NK-92 (cell line): ENCODE data around the gene LENEP.

Source experiments
- DNase-seq: peaks from one replicate; lab custom pipeline; 2025; ENCODE audit not compliant: unreplicated experiment; lab: John Stamatoyannopoulos, UW

LENEP gene

DNA sequence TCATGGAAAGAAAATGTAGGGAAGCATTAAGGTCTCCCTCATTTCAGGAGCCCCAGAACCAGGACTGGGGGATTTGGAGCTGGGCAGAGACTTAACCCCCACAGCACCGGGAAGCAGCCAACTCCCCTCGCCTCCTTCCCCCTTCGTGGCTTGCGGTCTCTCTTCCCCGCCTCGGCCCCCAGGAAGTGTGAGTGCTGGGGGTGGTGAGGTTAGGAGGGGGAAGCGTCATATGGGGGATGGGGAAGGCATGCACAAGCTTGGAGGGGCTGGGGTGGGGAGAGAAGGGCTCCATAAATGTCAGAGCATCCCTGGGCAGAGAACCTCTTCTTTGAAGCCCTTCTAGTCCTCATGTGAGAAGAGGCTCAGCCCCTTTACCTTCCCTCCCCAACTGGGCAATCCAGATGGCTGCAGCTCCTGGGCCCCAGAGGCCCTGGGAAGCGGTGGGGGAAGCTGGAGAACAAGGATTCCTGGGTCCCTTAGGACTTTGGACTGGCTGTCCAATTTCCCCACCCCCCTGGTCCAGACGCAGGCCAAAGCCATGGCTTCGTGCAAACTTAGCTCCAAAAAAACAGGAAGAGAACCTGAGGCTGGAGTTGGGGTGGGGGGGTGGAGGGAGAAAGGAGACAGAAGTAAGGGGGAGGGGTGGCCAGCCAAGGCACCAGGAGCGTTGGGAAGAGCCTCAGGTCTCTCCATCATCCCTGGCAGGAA is 17.0 kb downstream of the LENEP start:
- no peak for DNase-seq

DNA sequence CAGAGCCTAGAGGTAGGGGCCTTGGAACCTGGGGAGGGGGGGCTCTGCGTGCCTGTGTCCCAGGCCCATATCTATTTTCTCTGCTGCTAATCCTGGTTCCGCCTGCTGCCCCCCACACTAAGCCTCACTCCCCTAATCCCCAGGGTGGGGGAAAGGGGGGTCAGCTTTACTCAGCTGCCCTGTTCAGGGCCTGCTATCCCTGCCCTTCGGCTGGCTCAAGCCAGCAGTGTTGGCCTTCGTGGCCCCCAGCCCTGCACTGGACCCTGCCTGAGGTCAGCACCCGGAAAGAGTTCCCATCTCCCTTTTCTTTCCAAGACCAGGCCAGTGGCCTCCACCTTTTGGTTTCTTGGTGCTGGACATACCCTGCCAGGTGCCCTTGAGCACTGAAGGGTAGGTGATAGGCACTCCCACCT is 17.6 kb downstream of the LENEP start:
- no peak for DNase-seq

DNA sequence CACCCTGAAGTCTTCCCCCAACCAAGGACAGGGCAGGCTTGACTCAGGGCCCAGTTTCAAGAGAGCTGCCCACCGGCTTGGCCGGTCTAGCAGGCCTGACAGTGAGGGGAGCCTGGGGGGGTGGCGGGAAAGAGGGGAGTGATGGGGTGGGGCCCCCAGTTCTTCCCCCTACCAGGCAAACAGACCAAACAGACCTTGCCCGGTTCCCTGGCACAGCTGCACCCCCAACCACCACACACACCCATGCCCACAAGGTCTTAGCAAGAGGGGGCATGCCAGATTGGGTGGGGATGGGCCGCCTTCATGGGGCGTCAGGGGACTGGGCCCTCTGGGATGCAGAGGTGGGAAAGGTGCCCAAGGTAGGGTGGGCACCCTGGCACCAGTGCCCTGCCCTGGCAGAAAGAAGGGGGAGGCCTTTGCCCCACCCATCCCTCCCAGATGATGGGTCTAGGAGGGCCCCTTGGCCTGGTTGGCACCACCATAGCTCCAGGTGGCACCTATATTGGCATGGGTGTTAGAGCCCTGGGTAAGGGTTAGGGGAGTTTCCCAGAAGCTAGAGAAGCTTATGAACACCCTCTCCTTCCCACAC is 18.1 kb downstream of the LENEP start:
- DNase-seq = no peak

DNA sequence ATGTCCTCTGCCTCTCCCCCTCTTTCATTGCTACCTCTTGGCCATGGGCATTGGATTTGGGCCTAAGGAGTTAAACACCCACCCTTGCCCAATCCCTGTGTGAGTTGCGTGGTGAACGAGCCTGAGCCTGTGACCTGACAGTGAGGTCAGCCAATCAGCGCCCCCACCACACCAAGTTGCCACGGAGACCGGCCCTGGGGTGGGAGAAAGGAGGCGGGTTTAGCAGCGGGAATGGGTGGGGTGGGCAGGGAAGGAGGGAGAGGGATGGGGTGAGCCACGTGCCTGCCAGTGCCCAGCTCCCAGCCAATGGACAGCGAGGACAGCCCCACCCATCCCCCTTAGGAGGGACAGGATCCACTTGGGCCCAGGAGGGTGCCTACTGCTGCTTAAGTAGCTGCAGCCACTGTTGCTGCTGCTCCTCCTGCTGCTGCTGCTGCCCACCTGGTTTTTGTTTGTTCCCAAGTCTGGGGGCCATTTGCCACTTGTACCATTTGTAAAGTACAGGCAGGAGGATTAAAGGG is 18.7 kb downstream of the LENEP start:
- DNase-seq = no peak

DNA sequence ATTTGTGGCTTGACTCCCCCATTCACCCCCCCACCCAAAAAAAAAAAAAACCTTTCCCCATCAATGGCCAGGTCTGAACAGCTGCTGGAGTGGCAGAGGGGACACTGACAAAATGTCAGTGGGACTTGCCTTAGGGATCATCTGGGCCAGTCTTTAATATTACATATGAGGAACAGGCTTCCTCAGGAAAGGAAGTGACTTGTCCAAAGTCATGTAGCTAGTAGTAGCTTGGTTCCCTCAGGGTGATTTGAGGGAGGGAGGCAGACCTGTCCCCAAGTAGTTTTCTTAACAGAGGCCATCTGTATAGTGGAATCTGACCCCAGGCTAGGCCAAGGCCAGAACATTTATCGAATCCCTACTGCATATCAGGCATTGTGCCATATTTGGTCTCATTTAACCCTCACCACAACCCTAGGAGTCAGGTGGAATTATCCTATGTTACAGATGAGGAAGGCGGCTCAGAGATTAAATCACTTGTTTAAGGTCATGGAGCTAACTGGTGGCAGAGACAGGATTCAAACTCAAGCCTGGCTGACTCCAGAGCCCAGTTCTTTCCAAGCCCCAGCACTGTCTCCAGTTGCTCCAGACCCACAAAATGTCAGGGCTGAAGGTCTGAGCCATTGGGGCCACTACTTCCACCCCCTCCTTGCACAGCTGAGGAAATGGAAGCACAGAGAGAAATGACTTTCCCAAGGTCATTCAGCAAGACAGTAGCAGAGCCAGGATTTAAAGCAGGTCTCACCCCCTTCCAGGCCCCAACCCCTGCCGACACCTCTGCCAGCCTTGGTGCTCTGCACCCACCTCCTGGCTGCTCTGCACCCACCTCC is 19.6 kb downstream of the LENEP start:
- DNase-seq = no peak

DNA sequence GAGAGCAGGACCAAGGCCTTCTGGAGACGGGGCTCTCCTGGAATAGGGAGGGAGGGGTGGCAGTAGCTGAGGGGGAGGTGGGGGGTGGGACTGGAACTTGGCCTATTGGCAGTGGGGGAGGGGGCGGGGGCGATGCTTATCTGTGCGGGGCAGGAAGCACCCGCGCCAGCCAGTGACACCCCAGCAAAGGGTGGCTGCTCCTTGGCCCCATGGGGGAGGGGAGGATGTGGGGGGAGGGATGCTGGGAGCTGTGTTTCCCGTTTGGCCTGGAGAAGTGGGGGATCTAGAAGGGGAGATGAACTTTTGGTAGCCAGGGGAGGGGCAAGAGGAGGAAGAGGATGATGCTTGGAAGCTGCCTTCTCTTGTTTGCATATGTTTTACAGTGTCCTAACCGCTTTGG is 20.2 kb downstream of the LENEP start:
- no peak for DNase-seq

DNA sequence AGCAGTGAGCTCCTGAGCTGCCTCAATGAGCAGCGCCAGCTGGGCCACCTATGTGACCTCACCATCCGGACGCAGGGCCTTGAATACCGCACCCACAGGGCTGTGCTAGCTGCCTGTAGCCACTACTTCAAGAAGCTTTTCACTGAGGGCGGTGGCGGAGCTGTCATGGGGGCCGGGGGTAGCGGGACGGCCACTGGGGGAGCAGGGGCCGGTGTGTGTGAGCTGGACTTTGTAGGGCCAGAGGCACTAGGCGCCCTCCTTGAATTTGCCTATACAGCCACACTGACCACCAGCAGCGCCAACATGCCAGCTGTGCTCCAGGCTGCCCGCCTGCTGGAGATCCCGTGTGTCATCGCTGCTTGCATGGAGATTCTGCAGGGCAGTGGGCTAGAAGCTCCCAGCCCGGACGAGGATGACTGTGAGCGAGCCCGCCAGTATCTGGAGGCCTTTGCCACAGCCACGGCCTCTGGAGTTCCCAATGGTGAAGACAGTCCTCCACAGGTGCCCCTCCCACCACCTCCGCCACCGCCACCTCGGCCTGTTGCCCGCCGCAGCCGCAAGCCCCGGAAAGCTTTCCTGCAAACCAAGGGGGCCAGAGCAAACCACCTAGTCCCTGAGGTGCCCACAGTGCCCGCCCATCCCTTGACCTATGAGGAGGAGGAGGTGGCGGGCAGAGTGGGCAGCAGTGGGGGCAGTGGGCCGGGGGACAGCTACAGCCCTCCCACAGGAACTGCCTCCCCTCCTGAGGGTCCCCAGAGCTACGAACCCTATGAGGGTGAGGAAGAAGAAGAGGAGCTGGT is 21.5 kb downstream of the LENEP start:
- no peak for DNase-seq

DNA sequence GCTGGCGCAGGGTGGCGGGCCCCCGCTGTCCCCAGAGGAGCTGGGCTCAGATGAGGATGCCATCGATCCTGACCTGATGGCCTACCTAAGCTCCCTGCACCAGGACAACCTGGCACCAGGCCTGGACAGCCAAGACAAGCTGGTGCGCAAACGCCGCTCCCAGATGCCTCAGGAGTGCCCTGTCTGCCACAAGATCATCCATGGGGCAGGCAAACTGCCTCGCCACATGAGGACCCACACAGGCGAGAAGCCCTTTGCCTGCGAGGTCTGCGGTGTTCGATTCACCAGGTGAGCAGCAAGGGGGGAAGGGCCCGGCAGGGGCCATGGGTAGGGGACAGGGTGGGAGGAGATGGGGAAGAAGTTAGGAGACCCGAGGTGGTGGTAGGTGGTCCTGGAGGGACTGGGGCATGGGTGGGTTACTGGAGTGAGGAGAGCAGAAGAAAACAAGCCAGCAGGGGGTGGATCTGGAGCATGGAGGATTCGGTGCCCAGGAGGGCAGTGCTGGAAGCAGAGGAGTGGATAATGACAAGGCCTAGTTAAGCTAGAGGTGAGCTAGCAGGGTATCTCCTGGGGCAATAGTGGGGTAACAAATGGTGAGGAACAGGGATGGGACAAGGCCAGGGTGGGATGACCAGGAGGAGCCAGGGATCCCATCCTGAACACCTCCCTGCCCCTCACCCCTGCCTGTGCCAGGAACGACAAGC is 22.3 kb downstream of the LENEP start:
- DNase-seq = no peak

DNA sequence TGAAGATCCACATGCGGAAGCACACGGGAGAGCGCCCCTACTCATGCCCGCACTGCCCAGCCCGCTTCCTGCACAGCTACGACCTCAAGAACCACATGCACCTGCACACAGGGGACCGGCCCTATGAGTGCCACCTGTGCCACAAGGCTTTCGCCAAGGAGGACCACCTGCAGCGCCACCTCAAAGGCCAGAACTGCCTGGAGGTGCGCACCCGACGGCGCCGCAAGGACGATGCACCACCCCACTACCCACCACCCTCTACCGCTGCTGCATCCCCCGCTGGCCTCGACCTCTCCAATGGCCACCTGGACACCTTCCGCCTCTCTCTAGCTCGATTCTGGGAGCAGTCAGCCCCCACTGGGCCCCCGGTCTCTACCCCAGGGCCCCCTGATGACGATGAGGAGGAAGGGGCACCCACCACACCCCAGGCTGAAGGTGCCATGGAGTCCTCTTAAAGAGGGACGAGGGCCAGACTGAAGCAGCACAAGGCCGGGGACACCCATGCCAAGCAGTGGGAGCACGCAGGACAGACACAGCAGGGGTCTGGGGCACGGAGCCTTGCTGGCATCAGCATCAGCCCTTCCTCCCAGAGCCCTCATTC is 22.9 kb downstream of the LENEP start:
- DNase-seq = no peak

DNA sequence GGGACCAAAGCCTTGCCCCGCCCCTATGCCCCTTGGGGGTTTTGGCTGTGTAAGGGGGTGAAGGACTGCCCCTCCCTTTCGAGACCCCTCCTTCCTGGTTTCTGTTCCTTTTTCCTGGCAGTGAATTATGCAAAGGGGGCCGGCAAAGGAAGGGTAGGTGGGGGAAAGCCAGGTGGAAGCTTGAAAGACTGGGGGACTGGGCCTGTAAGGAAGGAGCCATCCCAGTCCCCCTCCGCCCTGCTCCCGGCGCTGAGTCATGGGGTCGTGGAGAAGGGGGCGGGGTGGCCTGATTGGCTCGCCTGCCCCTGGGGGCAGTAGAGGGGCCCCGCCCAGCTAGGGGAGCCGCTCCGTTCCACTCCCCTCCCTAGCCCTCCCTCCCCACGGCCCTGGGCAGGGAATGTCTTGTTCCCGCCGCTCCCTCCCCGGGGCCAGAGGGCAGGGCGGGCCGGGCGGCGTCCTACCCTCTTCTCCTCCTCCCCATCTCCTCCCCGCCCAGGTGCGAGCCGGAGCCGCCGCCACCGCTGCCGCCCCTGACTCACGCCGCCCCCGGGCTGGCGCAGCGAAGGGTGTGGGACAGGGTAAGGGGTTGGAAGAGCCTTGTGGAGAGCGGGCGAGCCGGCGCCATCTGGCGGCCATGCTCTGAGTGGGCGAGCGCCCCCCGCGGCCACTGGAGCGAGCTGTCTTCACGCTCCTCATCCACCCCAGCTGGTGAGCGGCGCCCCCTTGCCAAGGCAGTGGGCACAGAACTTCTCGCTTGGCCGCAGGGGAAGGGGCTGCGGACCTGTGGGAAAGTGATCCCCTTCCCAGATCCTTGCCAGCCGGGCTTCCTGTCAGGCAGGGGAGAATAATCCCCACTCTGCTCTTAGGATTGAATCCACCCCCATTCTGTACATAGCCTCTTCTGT is 23.9 kb downstream of the LENEP start:
- no peak for DNase-seq

DNA sequence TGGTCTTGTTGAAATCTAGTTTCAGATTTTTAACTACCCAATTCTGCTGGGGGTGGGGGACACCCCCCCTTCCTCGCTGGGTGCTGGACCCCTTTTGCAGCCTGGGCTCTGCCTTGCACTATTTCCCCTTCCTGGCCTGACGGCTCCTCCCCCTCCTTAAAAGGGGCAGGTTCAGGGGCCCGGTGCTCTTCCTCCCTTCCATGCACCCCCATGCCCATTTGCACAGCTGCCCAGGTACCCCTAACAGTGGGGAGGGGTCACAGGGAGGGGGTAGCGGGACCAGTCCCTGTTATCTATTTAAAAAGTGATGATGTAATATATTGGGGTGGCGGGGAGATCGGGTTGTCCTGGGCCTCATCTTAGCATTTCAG is 24.5 kb downstream of the LENEP start:
- DNase-seq = no peak

DNA sequence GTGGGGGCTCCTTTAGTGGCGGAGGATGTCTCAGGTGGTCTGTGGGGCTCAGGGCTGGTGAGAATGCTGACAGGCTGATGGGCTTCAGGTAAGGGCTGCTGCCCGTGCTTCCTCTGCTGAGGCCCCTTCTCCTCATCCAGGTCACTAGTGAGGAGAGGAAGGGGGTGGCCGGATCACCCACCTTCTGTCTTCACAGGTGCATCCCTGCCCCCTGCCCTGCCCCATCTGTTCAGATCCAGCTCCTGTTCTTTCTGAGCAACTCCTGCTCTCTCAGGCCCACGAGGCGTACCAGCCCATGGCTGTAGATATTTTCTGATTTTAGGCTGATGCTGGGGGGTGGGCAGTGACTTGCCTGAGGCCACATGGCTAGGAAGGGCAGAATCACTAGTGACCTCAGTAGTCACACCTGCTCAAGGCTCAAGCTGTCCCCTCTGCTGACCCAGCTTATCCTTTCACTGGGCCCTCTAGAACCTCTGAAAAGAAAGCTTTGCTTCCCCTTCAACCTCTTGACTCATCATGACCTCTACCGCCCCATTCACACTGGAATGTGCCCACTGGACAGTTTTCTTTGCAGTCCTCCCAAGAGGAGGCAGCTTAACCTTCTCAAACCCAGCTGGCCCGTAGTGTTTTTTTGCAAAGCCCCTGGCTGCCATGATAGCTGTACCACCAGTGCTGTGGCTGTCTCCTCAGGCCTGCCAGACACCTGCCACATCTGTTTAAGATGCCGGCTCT is 25.4 kb downstream of the LENEP start:
- no peak for DNase-seq

DNA sequence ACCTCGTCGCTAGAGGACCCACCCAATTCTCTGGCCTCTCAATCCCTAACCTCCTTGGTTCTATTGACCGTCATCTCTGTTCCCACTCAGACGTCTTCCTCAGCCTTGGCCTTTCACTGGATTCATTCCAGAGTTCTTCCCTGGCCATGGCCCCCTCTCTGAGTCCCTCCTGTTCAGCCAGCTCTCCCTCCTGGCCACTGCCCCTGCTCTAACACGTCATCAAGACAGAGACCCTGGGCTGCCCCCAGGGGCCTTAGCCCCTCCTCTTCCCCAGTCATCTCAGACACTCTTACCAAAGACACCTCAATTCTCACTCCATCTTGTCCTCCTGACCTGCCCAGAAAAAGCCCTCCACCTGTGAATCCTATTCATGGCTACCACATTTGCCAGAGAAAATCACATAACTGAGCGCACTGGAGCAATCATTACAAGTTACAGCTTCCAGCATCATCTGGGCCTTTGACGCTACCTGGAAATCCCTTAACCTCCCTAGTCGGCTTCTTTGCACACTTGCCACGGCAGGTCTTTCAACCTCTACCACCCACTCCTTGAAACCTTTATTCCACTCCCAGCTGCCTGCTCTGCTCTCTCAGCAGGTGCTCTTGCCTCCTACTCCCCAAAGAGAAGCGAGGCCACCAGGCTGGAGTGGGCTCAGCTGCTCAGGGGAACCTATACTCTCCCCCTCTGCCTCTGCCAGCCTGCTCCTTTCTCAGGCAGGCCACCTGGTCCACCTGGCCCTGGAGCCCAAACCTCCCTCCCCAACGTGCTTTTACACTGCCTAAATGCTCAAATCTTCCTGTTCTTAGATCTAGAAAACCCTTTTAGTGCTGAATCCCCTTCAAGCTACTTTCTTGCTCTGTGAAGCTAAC is 26.2 kb downstream of the LENEP start:
- DNase-seq = no peak

DNA sequence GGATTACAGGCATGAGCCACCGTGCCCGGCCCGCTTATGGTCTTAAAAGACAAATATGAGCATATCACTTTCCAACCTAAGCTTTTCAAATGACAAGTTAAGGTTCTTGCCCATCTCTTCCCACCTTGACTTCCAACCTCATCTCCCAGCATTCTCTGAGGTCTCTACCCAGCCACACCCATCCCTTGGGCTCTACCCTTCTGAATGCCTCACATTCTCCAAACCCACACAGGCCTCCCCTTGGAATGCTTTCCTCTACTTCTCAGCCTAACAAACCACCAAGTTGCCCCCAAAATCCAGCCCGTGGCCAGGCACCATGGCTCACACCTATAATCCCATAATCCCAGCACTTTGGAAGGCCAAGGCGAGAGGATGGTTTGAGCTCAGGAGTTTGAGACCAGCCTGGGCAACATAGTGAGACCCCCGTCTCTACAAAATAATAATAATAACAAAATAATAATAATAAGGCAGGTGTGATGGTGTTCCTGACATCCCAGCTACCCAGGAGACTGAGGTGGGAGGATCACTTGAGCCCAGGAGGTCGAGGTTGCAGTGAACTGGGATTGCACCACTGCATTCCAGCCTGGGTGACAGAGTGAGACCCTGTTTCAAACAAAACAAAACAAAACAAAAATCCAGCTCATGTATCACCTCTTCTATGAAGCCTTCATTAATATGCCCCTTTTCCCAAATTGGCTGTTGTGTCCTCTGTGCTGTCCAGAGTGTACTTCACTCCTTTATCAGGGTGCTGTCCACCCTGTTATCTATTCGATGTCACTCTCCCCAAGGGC is 28.9 kb downstream of the LENEP start:
- DNase-seq = no peak

DNA sequence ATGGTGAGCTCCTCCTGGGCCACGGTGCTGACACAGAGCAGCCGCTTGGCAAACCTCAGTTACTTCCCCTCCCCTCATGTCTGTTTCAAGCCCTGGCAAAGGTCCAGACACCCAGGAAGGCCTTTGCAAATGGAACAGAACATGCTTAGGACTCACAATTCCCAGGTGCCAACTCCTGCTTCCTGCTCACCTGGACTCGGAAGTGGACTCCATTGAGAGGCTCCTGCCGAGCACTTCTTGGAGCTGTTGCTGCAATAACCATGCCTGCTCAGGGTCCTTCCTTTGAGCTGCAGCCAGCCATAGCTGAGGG is 29.5 kb downstream of the LENEP start:
- DNase-seq = no peak

DNA sequence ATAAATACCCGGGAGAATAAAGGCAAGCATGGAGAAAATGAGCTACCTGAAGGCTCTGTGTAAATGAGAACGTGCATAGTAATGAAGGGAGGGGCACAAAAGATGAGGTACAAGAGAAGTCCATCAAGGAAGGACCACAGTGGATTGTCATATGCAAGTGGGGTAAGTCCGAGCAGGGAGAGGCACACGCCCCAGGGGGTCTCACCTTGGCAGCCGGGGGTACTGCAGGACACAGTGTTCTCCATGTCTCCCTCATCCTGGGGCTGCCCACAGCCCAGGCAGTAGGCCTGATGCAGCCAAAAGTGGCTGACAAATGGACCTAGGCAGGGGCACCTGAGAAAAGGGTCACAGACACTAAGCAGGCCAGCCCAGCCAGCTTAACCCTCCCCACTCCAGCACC is 30.2 kb downstream of the LENEP start:
- DNase-seq = no peak

DNA sequence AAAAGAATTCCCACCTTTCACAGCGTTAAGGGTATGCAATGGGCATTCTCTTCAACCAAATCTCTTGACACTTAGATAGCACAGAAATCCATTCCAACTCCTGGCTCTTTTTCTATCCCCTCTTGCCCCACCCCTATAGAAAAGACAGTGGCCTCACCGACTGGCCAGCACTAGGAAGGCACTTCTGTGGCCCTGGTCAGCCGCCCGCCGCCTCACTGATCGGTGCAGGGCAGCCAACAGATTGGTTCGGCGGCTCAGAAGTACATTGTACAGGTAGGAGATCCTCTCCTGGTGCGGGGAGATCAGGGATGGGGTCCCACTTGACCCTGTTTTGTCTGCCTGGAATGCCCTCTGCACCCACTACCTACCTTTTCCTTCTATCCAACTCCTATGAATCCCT is 30.9 kb downstream of the LENEP start:
- DNase-seq = no peak
